ENCODE data around the gene STARD3. TPM values are rescaled to one million over a fixed set of nuclear protein-coding genes. Genes with fewer than 3 reads are reported as not detected.
A peak's percentile ranks its signal among the peaks of the same experiment; 100 is the strongest.

STARD3 gene
- total and polyA plus RNA-seq, 2 experiments from 2014 or later = 61.6 to 90.3 TPM

DNA sequence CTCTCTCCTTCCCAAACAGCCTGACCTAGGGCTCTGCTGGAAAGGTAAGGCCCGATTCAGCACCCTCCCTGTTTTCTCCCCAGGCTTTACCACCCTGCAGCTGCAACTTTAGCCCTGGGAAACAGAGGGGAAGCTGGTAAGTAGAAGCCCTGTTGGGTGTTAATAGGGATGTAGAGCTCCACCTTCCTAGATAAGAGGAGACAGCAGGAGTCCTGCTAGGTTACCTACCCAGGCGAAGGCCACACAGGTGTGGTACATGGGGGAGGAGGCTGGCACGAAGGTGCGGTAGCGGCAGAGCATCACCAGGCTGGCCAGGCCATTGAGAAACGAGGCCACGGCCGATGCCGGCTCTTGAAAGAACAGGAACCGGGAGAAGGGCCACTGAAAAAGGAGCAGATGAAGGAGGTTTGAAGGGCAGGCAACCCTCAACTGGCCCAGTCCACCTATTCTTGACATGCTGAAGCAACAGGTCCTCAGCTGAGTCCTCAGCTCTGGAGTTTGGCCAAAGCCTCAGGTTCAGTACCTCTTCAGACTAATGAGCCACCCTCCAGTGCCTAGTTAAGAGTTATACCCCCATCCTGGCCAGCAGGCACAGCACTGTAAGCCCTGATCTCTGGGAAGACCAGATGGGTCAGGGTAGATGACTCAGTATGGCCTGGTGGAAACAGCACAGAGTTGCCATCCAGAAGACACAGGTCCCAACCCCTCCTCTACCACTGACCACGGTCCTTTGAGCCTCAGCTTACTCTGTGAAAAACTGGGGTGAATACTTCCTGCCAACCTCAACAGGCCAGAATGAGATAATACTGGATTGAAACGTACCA is 47.6 kb downstream of the STARD3 start:
- Histone ChIP-seq H3K4me2 (no peak overlapping the region), H2AFZ (no peak overlapping the region), H3K27me3 (no peaks in the 10 kb centered on the region), H3K9me3 (ENCODE audit: low read depth) (no peaks in the 10 kb centered on the region), H3K9me2 (replicated peaks; ENCODE audit: insufficient read depth) (no peaks in the 10 kb centered on the region), H3K36me3 (replicated peaks; ENCODE audit: insufficient read depth, low read depth) (no peaks in the 10 kb centered on the region), H3K79me2 (no peaks in the 10 kb centered on the region), H3K27ac (no peak overlapping the region), H4K20me1 (ENCODE audit: insufficient read depth, poor library complexity, severe bottlenecking) (no peaks in the 10 kb centered on the region), H3K4me3 (no peak overlapping the region), H3K4me1 (ENCODE audit: insufficient read depth) (peaks cover 17% of the 10 kb centered on the region)
- DNase-seq (ENCODE audit: low spot score) = no peak
- WGBS (ENCODE audit: low lambda C conversion rate, missing lambda C conversion rate) = 96% methylated on average over 12 of the region's 12 CpGs
- TF ChIP-seq, protein P1, sequence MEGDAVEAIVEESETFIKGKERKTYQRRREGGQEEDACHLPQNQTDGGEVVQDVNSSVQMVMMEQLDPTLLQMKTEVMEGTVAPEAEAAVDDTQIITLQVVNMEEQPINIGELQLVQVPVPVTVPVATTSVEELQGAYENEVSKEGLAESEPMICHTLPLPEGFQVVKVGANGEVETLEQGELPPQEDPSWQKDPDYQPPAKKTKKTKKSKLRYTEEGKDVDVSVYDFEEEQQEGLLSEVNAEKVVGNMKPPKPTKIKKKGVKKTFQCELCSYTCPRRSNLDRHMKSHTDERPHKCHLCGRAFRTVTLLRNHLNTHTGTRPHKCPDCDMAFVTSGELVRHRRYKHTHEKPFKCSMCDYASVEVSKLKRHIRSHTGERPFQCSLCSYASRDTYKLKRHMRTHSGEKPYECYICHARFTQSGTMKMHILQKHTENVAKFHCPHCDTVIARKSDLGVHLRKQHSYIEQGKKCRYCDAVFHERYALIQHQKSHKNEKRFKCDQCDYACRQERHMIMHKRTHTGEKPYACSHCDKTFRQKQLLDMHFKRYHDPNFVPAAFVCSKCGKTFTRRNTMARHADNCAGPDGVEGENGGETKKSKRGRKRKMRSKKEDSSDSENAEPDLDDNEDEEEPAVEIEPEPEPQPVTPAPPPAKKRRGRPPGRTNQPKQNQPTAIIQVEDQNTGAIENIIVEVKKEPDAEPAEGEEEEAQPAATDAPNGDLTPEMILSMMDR (IDR thresholded peaks at IDR 0.05; ENCODE audit: poor library complexity) = no peak
- TF ChIP-seq EZH2phosphoT487 (IDR thresholded peaks at IDR 0.05; ENCODE audit: low read depth, severe bottlenecking, unreplicated experiment) = no peak
- TF ChIP-seq EZH2 (IDR thresholded peaks at IDR 0.05; ENCODE audit: borderline replicate concordance) = no peak

DNA sequence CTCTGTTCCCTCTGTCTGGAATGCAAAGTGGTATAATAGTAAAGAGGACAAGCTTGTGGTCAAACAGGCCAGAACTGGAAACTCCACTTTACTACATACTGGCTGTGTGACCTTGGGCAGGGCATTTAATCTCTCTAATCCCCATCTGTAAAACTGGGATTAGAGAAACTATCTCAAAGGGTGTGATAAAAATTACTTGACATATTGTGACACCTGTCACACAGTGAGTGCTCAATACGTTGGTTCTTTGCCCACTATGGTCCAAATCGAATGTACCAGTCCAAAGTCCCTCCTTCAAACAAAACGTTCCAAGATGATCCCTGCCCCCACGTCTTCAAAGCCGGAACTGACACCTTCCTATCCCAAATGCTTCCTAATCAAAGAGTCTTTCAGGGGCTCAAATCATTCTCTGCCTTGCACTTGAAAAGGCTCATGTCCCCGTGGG is 50.2 kb downstream of the STARD3 start:
- DNase-seq (ENCODE audit: low spot score) = no peak
- Histone ChIP-seq H2AFZ (peak overlapping the region; percentile 95), H3K36me3 (replicated peaks; ENCODE audit: insufficient read depth, low read depth) (no peaks in the 10 kb centered on the region), H3K4me1 (ENCODE audit: insufficient read depth) (peaks cover 16% of the 10 kb centered on the region), H3K79me2 (no peaks in the 10 kb centered on the region), H3K27ac (peak overlapping the region; percentile 85), H4K20me1 (ENCODE audit: insufficient read depth, poor library complexity, severe bottlenecking) (no peaks in the 10 kb centered on the region), H3K9me2 (replicated peaks; ENCODE audit: insufficient read depth) (no peaks in the 10 kb centered on the region), H3K4me3 (peak overlapping the region; percentile 46), H3K9me3 (ENCODE audit: low read depth) (no peaks in the 10 kb centered on the region), H3K27me3 (no peaks in the 10 kb centered on the region), H3K4me2 (peak overlapping the region; percentile 86)
- WGBS (ENCODE audit: low lambda C conversion rate, missing lambda C conversion rate) = 42% methylated on average over 6 of the region's 6 CpGs
- TF ChIP-seq EZH2phosphoT487 (IDR thresholded peaks at IDR 0.05; ENCODE audit: low read depth, severe bottlenecking, unreplicated experiment) = no peak
- TF ChIP-seq, protein P1 (IDR thresholded peaks at IDR 0.05; ENCODE audit: poor library complexity) = no peak
- no peak for TF ChIP-seq EZH2 (IDR thresholded peaks at IDR 0.05; ENCODE audit: borderline replicate concordance)

DNA sequence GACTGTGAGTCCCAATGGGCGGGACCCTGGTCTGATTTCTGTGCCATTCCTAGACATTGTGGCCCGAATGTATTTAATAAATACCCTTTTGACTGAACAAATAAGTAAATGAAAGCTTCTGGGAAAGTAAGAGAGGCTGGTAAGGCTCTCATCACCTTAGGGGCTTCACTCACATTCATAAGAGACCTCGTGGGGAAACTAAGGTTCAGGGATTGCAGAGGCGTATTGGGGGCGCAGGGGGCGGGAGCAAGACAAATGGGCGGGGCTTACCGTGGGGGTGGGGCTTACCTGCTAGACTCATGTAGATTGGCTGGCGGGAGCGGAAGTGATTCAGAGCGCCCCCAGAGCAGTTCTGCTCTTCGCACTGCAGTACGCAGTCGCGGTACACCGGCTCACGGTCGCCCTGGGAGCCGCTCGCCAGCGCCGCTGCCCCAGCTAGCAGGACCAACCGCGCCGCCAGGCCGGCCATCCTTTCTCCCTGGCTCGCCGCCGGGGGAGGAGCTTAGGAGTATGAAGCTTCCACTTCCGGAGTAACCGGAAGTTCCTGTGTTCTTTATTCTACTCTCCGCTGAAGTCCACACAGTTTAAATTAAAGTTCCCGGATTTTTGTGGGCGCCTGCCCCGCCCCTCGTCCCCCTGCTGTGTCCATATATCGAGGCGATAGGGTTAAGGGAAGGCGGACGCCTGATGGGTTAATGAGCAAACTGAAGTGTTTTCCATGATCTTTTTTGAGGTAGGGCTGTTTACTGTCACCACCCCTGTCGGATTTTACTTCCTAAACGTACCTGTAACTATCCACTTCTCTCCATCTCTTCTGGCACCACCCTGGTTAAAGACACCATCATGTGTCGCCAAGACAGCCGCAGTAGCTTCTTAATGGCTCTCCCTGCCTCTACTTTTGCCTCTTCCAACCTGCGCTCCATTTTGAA is 50.9 kb downstream of the STARD3 start, which contains the start of gene PGAP3:
Gene PGAP3, minus strand, starts transcription at position 512 of the 929 bp plus-strand sequence. Its CDS starts 43 bp downstream, at position 469.
- H3K27ac ChIP-seq = peak within 1 kb of the TSS; percentile 85
- H3K4me3 ChIP-seq = peak within 1 kb of the TSS; percentile 46
- TF ChIP-seq EZH2phosphoT487 (IDR thresholded peaks at IDR 0.05; ENCODE audit: low read depth, severe bottlenecking, unreplicated experiment) = no peak
- TF ChIP-seq, protein P1 (IDR thresholded peaks at IDR 0.05; ENCODE audit: poor library complexity) = no peak
- TF ChIP-seq EZH2 (IDR thresholded peaks at IDR 0.05; ENCODE audit: borderline replicate concordance) = no peak
- no peaks in the 10 kb centered on the region for H4K20me1 ChIP-seq (ENCODE audit: insufficient read depth, poor library complexity, severe bottlenecking)
- H3K27me3 ChIP-seq = no peaks in the 10 kb centered on the region
- no peaks in the 10 kb centered on the region for H3K79me2 ChIP-seq
- H3K9me2 ChIP-seq (replicated peaks; ENCODE audit: insufficient read depth) = no peaks in the 10 kb centered on the region
- H3K4me1 ChIP-seq (ENCODE audit: insufficient read depth) = peaks cover 16% of the 10 kb centered on the region
- H3K9me3 ChIP-seq (ENCODE audit: low read depth) = no peaks in the 10 kb centered on the region
- H3K36me3 ChIP-seq (replicated peaks; ENCODE audit: insufficient read depth, low read depth) = no peaks in the 10 kb centered on the region
- peak; percentile 92 for DNase-seq (ENCODE audit: low spot score)
- H2AFZ ChIP-seq = peak within 1 kb of the TSS; percentile 95
- WGBS (ENCODE audit: low lambda C conversion rate, missing lambda C conversion rate) = 5% methylated on average over 40 of the region's 45 CpGs
- H3K4me2 ChIP-seq = peak within 1 kb of the TSS; percentile 86

All from hepatocyte (in vitro differentiated cells).